Caco-2 (cell line): ENCODE results near the gene CACNB2. TPM values are rescaled to one million over a fixed set of nuclear protein-coding genes. Genes with fewer than 3 reads are reported as not detected.

Experiments used
- BruUV-seq: library from RNA; stranded (reverse); fragments of 400-500 nt; replicated peaks from 2 replicates; lab custom pipeline; 2021; lab: Mats Ljungman, UMichigan
- CTCF ChIA-PET: fragments of 300-600 bp; sonication (Branson Sonifier 250); formaldehyde crosslinking; loops from one replicate; lab custom pipeline; 2022; ENCODE audit warnings: antibody characterized with exemption; lab: Charles Lee
- POLR2A ChIA-PET: fragments of 300-600 bp; sonication (Branson Sonifier 250); formaldehyde crosslinking; loops from one replicate; lab custom pipeline; 2022; ENCODE audit warnings: antibody characterized with exemption; lab: Charles Lee
- DNase-seq, 2 experiments: peaks; one replicate each; pipeline versions ENCODE4 v3.0.0 to v3.0.0-alpha.2; 2020 to 2022
- H3K27me3 ChIP-seq: replicated peaks from 2 replicates; pipeline ENCODE4 v1.6.0; 2011; ENCODE audit warnings: low read length; ENCODE audit not compliant: control insufficient read depth, insufficient read depth
- H3K36me3 ChIP-seq: 2 replicates; pipeline ENCODE4 v1.5.1; 2011; ENCODE audit warnings: low read length; ENCODE audit not compliant: control insufficient read depth, insufficient read depth
- H3K4me1 ChIP-seq: fragments of 250-450 bp; sonication (Bioruptor Pico); 2 replicates; pipeline ENCODE4 v1.5.1; 2020; ENCODE audit warnings: mild to moderate bottlenecking
- H3K4me3 ChIP-seq: 2 replicates; pipeline ENCODE4 v1.5.1; 2011; ENCODE audit warnings: low read depth, mild to moderate bottlenecking, control low read depth, low read length
- H3K9me3 ChIP-seq: fragments of 250-450 bp; sonication (Bioruptor Pico); 2 replicates; pipeline ENCODE4 v1.5.1; 2020; ENCODE audit warnings: mild to moderate bottlenecking, moderate library complexity
- H3K27ac Mint-ChIP-seq: one replicate; pipeline ENCODE4 v1.8.0; 2022; ENCODE audit warnings: mixed read lengths; ENCODE audit not compliant: unreplicated experiment
- H3K27me3 Mint-ChIP-seq: one replicate; pipeline ENCODE4 v1.8.0; 2022; ENCODE audit warnings: mixed read lengths; ENCODE audit not compliant: insufficient read depth, unreplicated experiment
- H3K36me3 Mint-ChIP-seq: one replicate; pipeline ENCODE4 v1.8.0; 2022; ENCODE audit warnings: mild to moderate bottlenecking, mixed read lengths; ENCODE audit not compliant: insufficient read depth, unreplicated experiment
- H3K4me1 Mint-ChIP-seq: one replicate; pipeline ENCODE4 v1.8.0; 2022; ENCODE audit warnings: low read depth, mixed read lengths; ENCODE audit not compliant: unreplicated experiment
- H3K4me3 Mint-ChIP-seq: one replicate; pipeline ENCODE4 v1.8.0; 2022; ENCODE audit warnings: mild to moderate bottlenecking, moderate library complexity, mixed read lengths; ENCODE audit not compliant: unreplicated experiment
- H3K9me3 Mint-ChIP-seq: one replicate; pipeline ENCODE4 v1.8.0; 2022; ENCODE audit warnings: mixed read lengths; ENCODE audit not compliant: unreplicated experiment
- intact Hi-C: fragments of 100-400 bp; cut with micrococcal nuclease; formaldehyde crosslinking; loops from one replicate; pipeline ENCODE4 v1.10.0; 2022; ENCODE audit not compliant: unreplicated experiment
- total RNA-seq: library from RNA; stranded (reverse); gene quantifications from 2 replicates; pipeline ENCODE4 v1.2.3, GENCODE V29; 2022
- TF ChIP-seq, protein P1 (sequence below), 2 experiments: fragments of 200-600 bp in 1 of 2; IDR thresholded peaks; 1 replicate in 1 of 2; 2 replicates in 1 of 2; pipeline versions ENCODE4 v1.5.1 to v1.8.0; 2011 to 2022; ENCODE audit warnings: antibody characterized with exemption in 1 of 2, control low read depth in 1 of 2, inconsistent platforms in 1 of 2, low read depth in 1 of 2, low read length in 1 of 2, mild to moderate bottlenecking in 1 of 2, moderate library complexity in 1 of 2; ENCODE audit not compliant: insufficient read depth in 1 of 2, severe bottlenecking in 1 of 2, unreplicated experiment in 1 of 2

The CACNB2 gene
- total RNA-seq, 1 experiment from 2014 or later, result 0.98 TPM

- POLR2A ChIA-PET, result interaction anchor here (0.7 kb wide), 1 partner anchor 257 kb away, joined by 4 read pairs; no protein-coding TSS in a partner anchor
- Mint-ChIP-seq H3K4me1 (peaks cover 16% of the 10 kb centered on the region), H3K4me3 (peak overlapping the region; percentile 72), H3K36me3 (no peaks in the 10 kb centered on the region), H3K27me3 (no peaks in the 10 kb centered on the region), H3K27ac (peak overlapping the region; percentile 17), H3K9me3 (no peaks in the 10 kb centered on the region)
- H3K9me3 ChIP-seq, result no peaks in the 10 kb centered on the region
- no peaks in the 10 kb centered on the region for H3K27me3 ChIP-seq
- DNase-seq, result no peak
- H3K4me3 ChIP-seq, result peak overlapping the region; percentile 39; the same call in 1 of the 2 replicates
- BruUV-seq, result no TSS peak
- CTCF ChIA-PET, result no interaction called here
- intact Hi-C loops, result loop anchor here (5.0 kb wide), 1 partner anchor 271 kb away; no protein-coding TSS in a partner anchor
- TF ChIP-seq, protein P1, sequence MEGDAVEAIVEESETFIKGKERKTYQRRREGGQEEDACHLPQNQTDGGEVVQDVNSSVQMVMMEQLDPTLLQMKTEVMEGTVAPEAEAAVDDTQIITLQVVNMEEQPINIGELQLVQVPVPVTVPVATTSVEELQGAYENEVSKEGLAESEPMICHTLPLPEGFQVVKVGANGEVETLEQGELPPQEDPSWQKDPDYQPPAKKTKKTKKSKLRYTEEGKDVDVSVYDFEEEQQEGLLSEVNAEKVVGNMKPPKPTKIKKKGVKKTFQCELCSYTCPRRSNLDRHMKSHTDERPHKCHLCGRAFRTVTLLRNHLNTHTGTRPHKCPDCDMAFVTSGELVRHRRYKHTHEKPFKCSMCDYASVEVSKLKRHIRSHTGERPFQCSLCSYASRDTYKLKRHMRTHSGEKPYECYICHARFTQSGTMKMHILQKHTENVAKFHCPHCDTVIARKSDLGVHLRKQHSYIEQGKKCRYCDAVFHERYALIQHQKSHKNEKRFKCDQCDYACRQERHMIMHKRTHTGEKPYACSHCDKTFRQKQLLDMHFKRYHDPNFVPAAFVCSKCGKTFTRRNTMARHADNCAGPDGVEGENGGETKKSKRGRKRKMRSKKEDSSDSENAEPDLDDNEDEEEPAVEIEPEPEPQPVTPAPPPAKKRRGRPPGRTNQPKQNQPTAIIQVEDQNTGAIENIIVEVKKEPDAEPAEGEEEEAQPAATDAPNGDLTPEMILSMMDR (IDR thresholded peaks at IDR 0.05; ENCODE audit: insufficient read depth in 1 of 2, low read depth in 1 of 2, low read length in 1 of 2, severe bottlenecking in 1 of 2, unreplicated experiment in 1 of 2), result no peak
- H3K36me3 ChIP-seq, result no peaks in the 10 kb centered on the region
- peaks cover 6% of the 10 kb centered on the region; the same call in 1 of the 2 replicates for H3K4me1 ChIP-seq
These were observed 261.4 kb downstream of the CACNB2 start for GRCh38 chr10:18401416-18402195.

GRCh38 chr10:18402853-18403252 is 262.6 kb downstream of the CACNB2 start:
- Mint-ChIP-seq H3K36me3 (no peaks in the 10 kb centered on the region), H3K4me1 (peaks cover 16% of the 10 kb centered on the region), H3K4me3 (no peak overlapping the region), H3K9me3 (no peaks in the 10 kb centered on the region), H3K27me3 (no peaks in the 10 kb centered on the region), H3K27ac (no peak overlapping the region)
- Histone ChIP-seq H3K4me1 (peaks cover 6% of the 10 kb centered on the region; the same call in 1 of the 2 replicates), H3K36me3 (no peaks in the 10 kb centered on the region), H3K9me3 (no peaks in the 10 kb centered on the region), H3K4me3 (no peak overlapping the region), H3K27me3 (no peaks in the 10 kb centered on the region)
- no peak for DNase-seq
- TF ChIP-seq, protein P1 (IDR thresholded peaks at IDR 0.05; ENCODE audit: insufficient read depth in 1 of 2, low read depth in 1 of 2, low read length in 1 of 2, severe bottlenecking in 1 of 2, unreplicated experiment in 1 of 2), result no peak
- no TSS peak for BruUV-seq
- intact Hi-C loops, result loop anchor here (5.0 kb wide), 1 partner anchor 269 kb away; no protein-coding TSS in a partner anchor
- CTCF ChIA-PET, result no interaction called here
- POLR2A ChIA-PET, result no interaction called here

DNA sequence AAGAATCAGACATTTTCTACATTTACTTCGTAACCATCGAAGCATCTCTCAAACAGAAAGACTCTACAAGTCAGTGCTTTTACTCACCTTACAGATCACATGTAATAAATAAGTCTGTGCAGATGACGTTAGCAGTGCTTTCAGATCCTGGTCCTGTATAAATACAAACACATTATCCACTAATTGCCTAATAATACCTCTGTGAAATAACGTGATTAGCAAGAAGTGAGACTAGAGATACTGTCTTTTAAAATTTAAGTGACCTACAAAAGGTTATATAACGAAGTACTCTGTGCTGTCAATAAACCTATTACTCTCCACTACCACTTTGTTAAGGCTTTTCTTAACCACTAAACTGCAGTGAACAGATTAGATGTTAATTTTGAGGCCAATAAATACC is 264.3 kb downstream of the CACNB2 start:
- no peaks in the 10 kb centered on the region for H3K27me3 Mint-ChIP-seq
- H3K4me1 Mint-ChIP-seq, result peaks cover 16% of the 10 kb centered on the region
- Histone ChIP-seq H3K9me3 (no peaks in the 10 kb centered on the region), H3K27me3 (no peaks in the 10 kb centered on the region), H3K36me3 (no peaks in the 10 kb centered on the region), H3K4me3 (no peak overlapping the region), H3K4me1 (peaks cover 6% of the 10 kb centered on the region; the same call in 1 of the 2 replicates)
- TF ChIP-seq, protein P1 (IDR thresholded peaks at IDR 0.05; ENCODE audit: insufficient read depth in 1 of 2, low read depth in 1 of 2, low read length in 1 of 2, severe bottlenecking in 1 of 2, unreplicated experiment in 1 of 2), result no peak
- no peak overlapping the region for H3K4me3 Mint-ChIP-seq
- no peaks in the 10 kb centered on the region for H3K9me3 Mint-ChIP-seq
- H3K36me3 Mint-ChIP-seq, result no peaks in the 10 kb centered on the region
- no peak for DNase-seq
- no peak overlapping the region for H3K27ac Mint-ChIP-seq
- CTCF ChIA-PET, result no interaction called here
- POLR2A ChIA-PET, result no interaction called here
- BruUV-seq, result no TSS peak
- intact Hi-C loops, result loop anchor here (5.0 kb wide), 1 partner anchor 268 kb away; no protein-coding TSS in a partner anchor
